NCI-H2081 treated with DMSO at 0.1 percent for 48 hours (cell line): ENCODE measurements around the gene PCSK5.
"Not testable (repeated sequence)": the region's sequence is repeated elsewhere in the genome, so short reads cannot be mapped to it uniquely, and the experiment has no call there.

Experiments used
- DNase-seq: peaks from one replicate; lab custom pipeline; 2025; lab: John Stamatoyannopoulos, UW

Gene PCSK5

GRCh38 chr9:76359766-76360165 is 469.3 kb downstream of the PCSK5 start:
- no peak for DNase-seq

- not testable (repeated sequence) for DNase-seq
Observed at GRCh38 chr9:76362332-76363031, 472.0 kb downstream of the PCSK5 start.

GRCh38 chr9:76363032-76363395 is 472.5 kb downstream of the PCSK5 start:
- no peak for DNase-seq

GRCh38 chr9:76365028-76365427 is 474.6 kb downstream of the PCSK5 start:
- no peak for DNase-seq

- no peak for DNase-seq
Observed at GRCh38 chr9:76366275-76366674, 475.8 kb downstream of the PCSK5 start.

GRCh38 chr9:76369583-76369982 is 479.1 kb downstream of the PCSK5 start:
- DNase-seq = peak; percentile 75

GRCh38 chr9:76370396-76371023 is 480.0 kb downstream of the PCSK5 start:
- DNase-seq = no peak

GRCh38 chr9:76371901-76372300 is 481.4 kb downstream of the PCSK5 start:
- DNase-seq = no peak

GRCh38 chr9:76372336-76372735 is 481.9 kb downstream of the PCSK5 start:
- DNase-seq = no peak

GRCh38 chr9:76373173-76373783 is 482.8 kb downstream of the PCSK5 start:
- no peak for DNase-seq

- DNase-seq = no peak
Observed at GRCh38 chr9:76373784-76374474, 483.5 kb downstream of the PCSK5 start.

GRCh38 chr9:76374783-76375559 is 484.5 kb downstream of the PCSK5 start:
- DNase-seq = no peak

- no peak for DNase-seq
Observed at GRCh38 chr9:76377791-76378190, 487.3 kb downstream of the PCSK5 start.

GRCh38 chr9:76378367-76379073 is 488.0 kb downstream of the PCSK5 start:
- DNase-seq = no peak

- DNase-seq = no peak
Observed at GRCh38 chr9:76379494-76379893, 489.0 kb downstream of the PCSK5 start.

- no peak for DNase-seq
Observed at GRCh38 chr9:76390656-76391055, 500.2 kb downstream of the PCSK5 start.

GRCh38 chr9:76394195-76394959 is 503.9 kb downstream of the PCSK5 start, which contains the start of gene RFK:
Gene RFK (minus strand): TSS chr9:76394426. CDS start chr9:76394171, 255 bp downstream.
- DNase-seq = peak; percentile 71

GRCh38 chr9:76394960-76395252 is 504.4 kb downstream of the PCSK5 start:
- DNase-seq = no peak

- no peak for DNase-seq
Observed at GRCh38 chr9:76395381-76395780, 504.9 kb downstream of the PCSK5 start.

- no peak for DNase-seq
Observed at GRCh38 chr9:76396144-76396543, 505.7 kb downstream of the PCSK5 start.

GRCh38 chr9:76396597-76396996 is 506.1 kb downstream of the PCSK5 start:
- no peak for DNase-seq
